HUES48 (cell line): ENCODE data around the gene RECQL5.

Experiments
- H3K27ac ChIP-seq: one replicate; pipeline ENCODE4 v1.7.0; 2013; ENCODE audit warnings: low read depth, low read length, inconsistent platforms
- H3K27me3 ChIP-seq: 2 replicates; pipeline ENCODE4 v1.6.1; 2013; ENCODE audit warnings: mild to moderate bottlenecking, low read length; ENCODE audit not compliant: control insufficient read depth, insufficient read depth
- H3K36me3 ChIP-seq: 2 replicates; pipeline ENCODE4 v1.6.1; 2013; ENCODE audit warnings: low read length; ENCODE audit not compliant: control insufficient read depth, insufficient read depth
- H3K4me1 ChIP-seq: 2 replicates; pipeline ENCODE4 v1.6.1; 2013; ENCODE audit warnings: mild to moderate bottlenecking, low read length; ENCODE audit not compliant: control insufficient read depth, insufficient read depth
- H3K4me3 ChIP-seq: 2 replicates; pipeline ENCODE4 v1.5.1; 2013; ENCODE audit warnings: mild to moderate bottlenecking, low read depth, low read length
- H3K9ac ChIP-seq: 2 replicates; pipeline ENCODE4 v1.6.1; 2013; ENCODE audit warnings: mild to moderate bottlenecking, low read depth, low read length, moderate library complexity
- H3K9me3 ChIP-seq: 2 replicates; pipeline ENCODE4 v1.6.1; 2013; ENCODE audit warnings: low read length; ENCODE audit not compliant: control insufficient read depth, insufficient read depth

RECQL5 gene

GRCh38 chr17:75614556-75615270 is 52.2 kb downstream of the RECQL5 start:
- no peaks in the 10 kb centered on the region for H3K27me3 ChIP-seq

DNA sequence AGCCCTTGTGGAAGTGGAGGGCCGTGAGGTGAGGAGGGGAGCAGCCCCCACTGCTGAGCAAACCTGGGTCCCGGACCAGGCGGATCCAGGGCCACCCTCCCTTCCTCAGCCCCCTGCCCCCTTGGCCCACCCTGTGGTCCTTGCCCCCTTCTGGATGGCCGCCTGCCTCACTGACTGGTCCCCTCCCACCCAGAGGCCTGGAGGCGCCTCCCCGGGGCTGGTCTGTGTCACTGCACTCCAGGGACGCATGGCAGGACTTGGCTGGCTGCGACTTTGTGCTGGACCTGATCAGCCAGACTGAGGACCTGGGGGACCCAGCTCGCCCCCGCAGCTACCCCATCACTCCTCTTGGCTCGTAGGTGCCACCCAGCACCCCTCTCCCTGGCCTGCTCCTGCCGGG is 52.9 kb downstream of the RECQL5 start:
- H3K27ac ChIP-seq, result no peak overlapping the region
- no peaks in the 10 kb centered on the region for H3K4me1 ChIP-seq
- H3K9me3 ChIP-seq, result no peaks in the 10 kb centered on the region
- H3K27me3 ChIP-seq, result no peaks in the 10 kb centered on the region
- H3K9ac ChIP-seq, result no peak overlapping the region
- no peaks in the 10 kb centered on the region for H3K36me3 ChIP-seq
- no peak overlapping the region for H3K4me3 ChIP-seq

More at GRCh38 chr17:75614556-75615270, 52.2 kb downstream of the RECQL5 start:
- Histone ChIP-seq H3K36me3 (no peaks in the 10 kb centered on the region), H3K4me1 (no peaks in the 10 kb centered on the region), H3K9me3 (no peaks in the 10 kb centered on the region), H3K27ac (no peak overlapping the region), H3K9ac (no peak overlapping the region), H3K4me3 (no peak overlapping the region)

- Histone ChIP-seq H3K36me3 (no peaks in the 10 kb centered on the region), H3K9ac (no peak overlapping the region), H3K4me3 (no peak overlapping the region), H3K27me3 (no peaks in the 10 kb centered on the region), H3K4me1 (no peaks in the 10 kb centered on the region), H3K9me3 (no peaks in the 10 kb centered on the region), H3K27ac (no peak overlapping the region)
Observed at GRCh38 chr17:75612906-75613626, 53.9 kb downstream of the RECQL5 start.

DNA sequence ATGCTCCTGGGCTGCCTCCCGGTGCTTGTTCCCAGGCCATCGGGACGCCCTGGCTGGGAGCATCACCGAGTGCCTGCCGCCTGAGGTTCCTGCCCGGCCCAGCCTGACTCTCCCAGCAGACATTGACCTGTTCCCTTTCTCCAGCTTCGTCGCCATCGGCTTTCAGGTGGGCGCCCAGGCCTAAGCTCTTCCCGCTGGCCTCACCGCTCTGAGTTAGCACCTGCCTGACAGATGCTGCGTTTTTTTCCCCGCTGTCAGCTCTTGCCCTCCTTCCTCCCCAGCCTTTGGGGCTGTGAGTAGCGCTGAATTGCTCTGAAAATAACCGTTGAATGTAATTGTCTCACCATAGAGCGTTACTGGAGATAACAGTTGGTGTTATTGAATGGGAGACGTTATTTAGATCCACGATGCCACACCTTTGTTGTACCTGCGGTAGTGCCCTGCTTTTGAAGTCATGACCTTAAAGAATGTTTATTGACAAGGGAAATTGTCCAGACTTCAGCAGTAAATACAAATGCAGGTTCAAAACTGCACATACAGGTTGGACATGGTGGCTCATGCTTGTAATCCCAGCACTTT is 55.0 kb downstream of the RECQL5 start:
- H3K9me3 ChIP-seq, result no peaks in the 10 kb centered on the region
- H3K36me3 ChIP-seq, result no peaks in the 10 kb centered on the region
- no peak overlapping the region for H3K27ac ChIP-seq
- no peak overlapping the region for H3K9ac ChIP-seq
- H3K4me1 ChIP-seq, result no peaks in the 10 kb centered on the region
- no peaks in the 10 kb centered on the region for H3K27me3 ChIP-seq
- H3K4me3 ChIP-seq, result no peak overlapping the region

DNA sequence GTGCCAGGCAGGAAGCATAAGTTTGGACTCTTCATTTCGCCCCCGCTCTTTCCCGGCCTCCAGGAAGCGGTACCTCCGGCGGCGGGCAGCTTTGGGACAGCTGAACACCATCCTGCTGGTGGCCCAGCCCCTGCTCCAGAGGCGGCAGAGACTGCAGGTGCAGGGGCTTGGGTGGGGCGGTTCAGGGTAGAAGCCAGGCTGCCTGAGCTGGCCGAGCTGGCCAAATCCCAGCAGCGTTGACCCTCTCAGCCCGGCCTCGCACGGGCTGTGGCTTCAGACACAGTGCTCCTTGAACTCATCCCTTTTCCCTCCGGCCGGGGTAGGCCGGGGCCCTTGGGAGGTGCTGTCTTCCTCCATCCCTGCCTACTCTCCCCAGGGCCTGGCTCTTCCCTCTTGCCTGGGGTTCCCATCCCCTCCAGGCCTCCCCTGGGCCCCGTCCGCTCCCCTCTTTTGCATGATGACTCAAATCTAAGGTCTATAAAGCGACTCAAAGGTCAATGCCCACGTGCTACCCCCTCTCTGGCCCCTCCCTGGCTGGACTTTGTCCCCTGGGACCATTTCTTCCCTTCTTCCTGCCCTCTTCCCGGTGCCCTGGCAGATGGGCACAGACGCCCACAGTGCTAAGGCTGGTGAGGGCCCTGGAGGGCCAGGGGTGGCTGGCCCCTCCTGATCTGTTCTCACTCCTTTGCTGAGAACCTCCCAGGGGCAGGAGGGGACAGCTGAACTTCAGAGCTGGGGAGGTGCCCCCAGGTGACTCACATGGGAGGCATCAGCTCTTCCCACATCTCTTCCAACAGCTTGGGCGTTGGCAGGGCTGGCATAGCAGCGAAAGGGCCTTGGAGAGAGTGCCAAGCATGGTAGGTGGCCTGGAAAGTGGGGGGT is 56.6 kb downstream of the RECQL5 start:
- no peak overlapping the region for H3K27ac ChIP-seq
- no peaks in the 10 kb centered on the region for H3K4me1 ChIP-seq
- H3K27me3 ChIP-seq, result no peaks in the 10 kb centered on the region
- no peaks in the 10 kb centered on the region for H3K36me3 ChIP-seq
- no peak overlapping the region for H3K4me3 ChIP-seq
- no peak overlapping the region for H3K9ac ChIP-seq
- H3K9me3 ChIP-seq, result no peaks in the 10 kb centered on the region

GRCh38 chr17:75607086-75607485 is 59.9 kb downstream of the RECQL5 start:
- Histone ChIP-seq H3K4me3 (no peak overlapping the region), H3K9me3 (no peaks in the 10 kb centered on the region), H3K27ac (no peak overlapping the region), H3K27me3 (no peaks in the 10 kb centered on the region), H3K9ac (no peak overlapping the region), H3K4me1 (no peaks in the 10 kb centered on the region), H3K36me3 (no peaks in the 10 kb centered on the region)

DNA sequence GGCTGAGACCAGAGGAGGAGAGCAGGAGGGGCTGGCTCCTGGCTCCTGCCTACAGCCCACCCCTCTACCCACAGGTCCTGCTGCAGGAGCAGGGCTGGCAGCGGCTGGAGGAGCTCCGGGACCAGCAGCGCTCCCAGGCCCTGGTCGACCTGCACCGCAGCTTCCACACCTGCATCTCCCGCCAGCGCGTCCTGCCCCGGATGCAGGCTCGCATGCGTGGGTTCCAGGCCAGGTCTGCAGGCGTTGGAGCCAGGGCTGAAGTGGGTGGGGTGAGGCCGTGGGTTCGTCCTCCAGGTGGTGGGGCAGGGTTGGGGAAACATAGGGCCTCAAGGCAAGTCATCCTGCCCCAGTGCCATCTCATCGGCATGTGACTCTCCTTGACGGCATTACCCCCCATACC is 61.2 kb downstream of the RECQL5 start:
- Histone ChIP-seq H3K27ac (no peak overlapping the region), H3K4me3 (no peak overlapping the region), H3K4me1 (no peaks in the 10 kb centered on the region), H3K9ac (no peak overlapping the region), H3K9me3 (no peaks in the 10 kb centered on the region), H3K27me3 (no peaks in the 10 kb centered on the region), H3K36me3 (no peaks in the 10 kb centered on the region)

DNA sequence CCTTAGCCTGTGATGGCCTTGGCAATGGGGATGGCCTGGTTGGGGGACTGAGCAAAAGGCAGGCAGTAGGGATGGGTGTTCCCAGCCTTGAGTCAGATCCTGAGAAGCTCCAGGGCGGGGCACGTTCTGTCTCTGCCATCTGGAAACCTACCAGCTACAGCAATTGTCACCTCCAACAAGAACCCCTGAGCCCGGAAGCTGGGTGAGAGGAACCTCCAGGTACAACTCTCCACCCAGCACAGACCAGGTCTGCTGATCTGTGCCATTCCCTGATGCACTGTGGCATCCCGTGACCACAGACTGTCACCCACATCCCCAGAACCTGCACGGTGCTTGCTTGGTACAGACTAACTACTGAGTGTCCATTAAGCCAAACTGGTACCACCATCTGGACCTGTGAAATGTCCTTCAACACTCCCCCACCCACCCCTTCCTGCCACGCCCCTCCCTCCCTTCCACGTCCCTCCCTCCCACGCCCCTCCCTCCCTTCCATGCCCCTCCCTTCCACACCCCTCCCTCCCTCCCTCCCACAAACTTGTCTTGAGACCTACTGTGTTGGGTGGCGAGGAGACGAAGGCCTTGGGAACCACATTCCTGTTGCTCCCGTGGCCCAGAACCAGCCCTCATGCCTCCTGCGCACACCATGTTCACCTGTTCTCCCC is 62.8 kb downstream of the RECQL5 start:
- no peaks in the 10 kb centered on the region for H3K9me3 ChIP-seq
- no peaks in the 10 kb centered on the region for H3K27me3 ChIP-seq
- H3K4me1 ChIP-seq, result no peaks in the 10 kb centered on the region
- H3K4me3 ChIP-seq, result no peak overlapping the region
- no peak overlapping the region for H3K27ac ChIP-seq
- no peaks in the 10 kb centered on the region for H3K36me3 ChIP-seq
- no peak overlapping the region for H3K9ac ChIP-seq

GRCh38 chr17:75603123-75603522 is 63.8 kb downstream of the RECQL5 start:
- H3K27me3 ChIP-seq, result no peaks in the 10 kb centered on the region
- no peaks in the 10 kb centered on the region for H3K36me3 ChIP-seq
- H3K4me3 ChIP-seq, result no peak overlapping the region
- no peaks in the 10 kb centered on the region for H3K9me3 ChIP-seq
- no peak overlapping the region for H3K9ac ChIP-seq
- no peak overlapping the region for H3K27ac ChIP-seq
- no peaks in the 10 kb centered on the region for H3K4me1 ChIP-seq

GRCh38 chr17:75602644-75603043 is 64.3 kb downstream of the RECQL5 start:
- H3K27me3 ChIP-seq, result no peaks in the 10 kb centered on the region
- no peak overlapping the region for H3K4me3 ChIP-seq
- H3K27ac ChIP-seq, result no peak overlapping the region
- no peaks in the 10 kb centered on the region for H3K4me1 ChIP-seq
- H3K9me3 ChIP-seq, result no peaks in the 10 kb centered on the region
- H3K9ac ChIP-seq, result no peak overlapping the region
- no peaks in the 10 kb centered on the region for H3K36me3 ChIP-seq
